Measurements from ENCODE around the gene AIRE. TPM values are rescaled to one million over a fixed set of nuclear protein-coding genes. Genes with fewer than 3 reads are reported as not detected.

AIRE gene
- total RNA-seq, 4 donors from 2014 or later, result 1.7 TPM; not detected in 3

DNA sequence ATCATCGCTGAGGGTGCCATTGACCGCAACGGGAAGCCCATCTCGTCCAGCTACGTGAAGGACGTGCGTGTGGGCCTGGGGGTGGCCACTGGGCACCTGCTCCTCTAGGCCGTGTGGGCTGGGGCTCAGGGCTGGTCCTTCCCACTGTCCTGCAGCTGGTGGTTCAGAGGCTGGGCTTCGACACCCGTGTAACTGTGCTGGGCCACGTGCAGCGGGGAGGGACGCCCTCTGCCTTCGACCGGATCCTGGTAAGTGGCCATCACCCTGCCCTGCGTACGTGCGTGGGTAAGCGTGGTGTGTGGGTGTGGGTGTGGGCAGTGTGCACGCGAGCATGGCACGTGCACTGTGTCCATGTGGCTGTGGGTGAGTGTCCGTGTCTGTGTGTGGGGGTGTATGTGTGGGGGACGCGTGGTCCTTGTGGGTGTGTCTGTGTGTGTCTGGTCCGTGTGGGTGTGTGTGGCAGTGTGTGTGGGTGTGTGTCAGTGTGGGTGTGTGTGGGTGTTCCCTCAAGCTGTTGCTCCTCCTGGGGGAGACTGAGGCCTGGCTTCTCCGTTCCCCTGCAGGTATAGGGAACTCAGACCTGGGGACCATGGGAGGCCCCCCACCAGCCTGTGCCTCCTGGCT, 30.7 kb downstream of the AIRE start:
- Histone ChIP-seq H3K9me3 (no peaks in the 10 kb centered on the region), H3K27me3 (no peaks in the 10 kb centered on the region), H3K4me1 (no peaks in the 10 kb centered on the region), H3K4me3 (no peak overlapping the region), H3K36me3 (peaks cover 0 to 99% (median 0%) of the 10 kb centered on the region in 3 donors), H3K27ac (no peak overlapping the region)
- TF ChIP-seq, protein P1, sequence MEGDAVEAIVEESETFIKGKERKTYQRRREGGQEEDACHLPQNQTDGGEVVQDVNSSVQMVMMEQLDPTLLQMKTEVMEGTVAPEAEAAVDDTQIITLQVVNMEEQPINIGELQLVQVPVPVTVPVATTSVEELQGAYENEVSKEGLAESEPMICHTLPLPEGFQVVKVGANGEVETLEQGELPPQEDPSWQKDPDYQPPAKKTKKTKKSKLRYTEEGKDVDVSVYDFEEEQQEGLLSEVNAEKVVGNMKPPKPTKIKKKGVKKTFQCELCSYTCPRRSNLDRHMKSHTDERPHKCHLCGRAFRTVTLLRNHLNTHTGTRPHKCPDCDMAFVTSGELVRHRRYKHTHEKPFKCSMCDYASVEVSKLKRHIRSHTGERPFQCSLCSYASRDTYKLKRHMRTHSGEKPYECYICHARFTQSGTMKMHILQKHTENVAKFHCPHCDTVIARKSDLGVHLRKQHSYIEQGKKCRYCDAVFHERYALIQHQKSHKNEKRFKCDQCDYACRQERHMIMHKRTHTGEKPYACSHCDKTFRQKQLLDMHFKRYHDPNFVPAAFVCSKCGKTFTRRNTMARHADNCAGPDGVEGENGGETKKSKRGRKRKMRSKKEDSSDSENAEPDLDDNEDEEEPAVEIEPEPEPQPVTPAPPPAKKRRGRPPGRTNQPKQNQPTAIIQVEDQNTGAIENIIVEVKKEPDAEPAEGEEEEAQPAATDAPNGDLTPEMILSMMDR (IDR thresholded peaks at IDR 0.05), result no peak
- no peak for TF ChIP-seq POLR2A (IDR thresholded peaks at IDR 0.05)
- no peak for DNase-seq

DNA sequence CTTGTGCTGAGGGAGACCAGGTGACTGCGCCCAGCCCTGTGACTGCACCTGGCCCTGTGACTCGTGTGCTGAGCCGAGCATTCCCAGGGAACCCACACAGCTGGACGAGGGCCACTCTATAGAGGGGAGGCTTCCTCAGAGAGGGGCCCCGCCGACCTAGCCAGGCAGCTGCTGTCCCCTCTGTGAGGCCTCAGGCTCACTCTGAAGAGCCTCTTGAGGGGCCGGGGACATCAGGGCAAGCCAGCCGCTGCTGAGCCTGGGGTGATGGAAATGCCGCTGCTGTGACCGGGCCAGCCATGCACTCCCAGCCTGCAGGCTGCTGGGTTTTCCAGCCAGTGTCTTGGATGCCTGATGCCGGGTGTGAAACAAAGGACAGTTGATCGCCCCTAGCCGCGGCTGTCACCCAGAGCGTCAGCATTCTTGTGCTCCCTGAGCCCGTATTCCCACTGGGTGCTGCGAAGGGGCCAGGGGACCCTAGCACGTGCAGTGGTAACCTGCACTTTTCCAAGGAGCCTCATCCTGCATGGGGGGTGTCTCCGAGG, 31.6 kb downstream of the AIRE start:
- no peak overlapping the region for H3K4me3 ChIP-seq
- H3K4me1 ChIP-seq, result no peaks in the 10 kb centered on the region
- no peak for DNase-seq
- H3K27me3 ChIP-seq, result no peaks in the 10 kb centered on the region
- H3K36me3 ChIP-seq, result peaks cover 0 to 99% (median 0%) of the 10 kb centered on the region in 3 donors
- H3K27ac ChIP-seq, result no peak overlapping the region
- H3K9me3 ChIP-seq, result no peaks in the 10 kb centered on the region
- no peak for TF ChIP-seq POLR2A (IDR thresholded peaks at IDR 0.05)
- TF ChIP-seq, protein P1 (IDR thresholded peaks at IDR 0.05), result no peak

DNA sequence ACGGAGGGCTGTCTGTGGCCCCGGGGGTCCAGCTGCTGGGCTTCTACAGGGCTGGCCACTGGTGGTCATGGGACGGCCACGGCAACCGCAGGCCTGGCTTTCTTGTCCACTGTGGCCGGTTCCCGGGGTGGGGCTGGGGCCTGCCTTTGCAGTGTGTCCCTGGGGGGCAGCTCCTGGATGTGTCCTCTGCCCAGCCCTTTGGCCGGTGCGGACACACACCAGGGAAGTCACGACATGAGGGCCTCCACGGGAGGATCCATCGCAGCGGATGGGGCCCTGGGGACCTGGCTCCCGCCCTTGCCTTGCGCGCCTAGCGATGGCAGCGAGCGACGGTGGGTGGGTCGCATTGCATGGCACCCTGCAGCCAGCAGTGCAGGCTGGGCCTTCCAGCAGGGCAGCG, 32.2 kb downstream of the AIRE start:
- no peaks in the 10 kb centered on the region for H3K27me3 ChIP-seq
- no peaks in the 10 kb centered on the region for H3K9me3 ChIP-seq
- no peaks in the 10 kb centered on the region for H3K4me1 ChIP-seq
- H3K36me3 ChIP-seq, result peaks cover 0 to 99% (median 0%) of the 10 kb centered on the region in 3 donors
- no peak overlapping the region for H3K27ac ChIP-seq
- H3K4me3 ChIP-seq, result no peak overlapping the region
- TF ChIP-seq POLR2A (IDR thresholded peaks at IDR 0.05), result no peak
- TF ChIP-seq, protein P1 (IDR thresholded peaks at IDR 0.05), result no peak
- no peak for DNase-seq

DNA sequence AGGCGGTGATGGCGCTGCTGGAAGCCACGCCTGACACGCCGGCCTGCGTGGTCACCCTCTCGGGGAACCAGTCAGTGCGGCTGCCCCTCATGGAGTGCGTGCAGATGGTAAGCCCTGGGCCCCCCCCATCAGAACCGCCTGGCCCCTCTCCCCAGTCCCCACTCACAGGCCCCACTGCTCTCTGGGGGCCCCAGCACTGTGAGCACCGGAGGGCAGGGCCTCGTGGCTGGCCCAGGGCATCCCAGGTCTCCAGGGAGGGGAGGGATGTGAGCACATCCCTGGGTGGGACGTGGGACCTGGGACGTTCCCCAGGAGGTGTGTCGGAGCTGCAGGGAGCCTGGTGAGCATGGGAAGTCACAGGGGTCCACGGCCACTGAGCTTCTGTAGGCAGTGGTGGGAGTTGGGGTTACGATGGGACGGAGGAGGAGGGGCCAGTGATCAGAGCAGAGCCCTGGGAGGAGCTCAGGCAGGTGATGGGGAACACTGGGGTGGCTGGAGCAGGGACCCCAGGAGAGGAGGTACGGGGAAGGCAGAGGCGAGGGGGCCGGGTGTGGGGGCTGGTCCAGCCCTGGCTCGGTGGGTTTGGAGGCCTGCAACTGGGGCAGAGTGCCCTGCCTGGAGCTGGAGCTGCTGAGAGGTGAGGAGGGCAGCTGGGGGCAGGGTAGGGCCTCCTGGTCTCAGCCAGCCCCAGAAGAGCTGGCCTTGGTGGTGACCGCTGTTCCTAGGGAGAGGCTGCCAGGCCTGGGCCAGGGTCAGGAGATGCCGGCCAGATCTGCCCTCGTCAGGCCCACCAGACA, 33.0 kb downstream of the AIRE start:
- Histone ChIP-seq H3K4me3 (no peak overlapping the region), H3K27ac (no peak overlapping the region), H3K27me3 (no peaks in the 10 kb centered on the region), H3K9me3 (no peaks in the 10 kb centered on the region), H3K36me3 (peaks cover 0 to 99% (median 0%) of the 10 kb centered on the region in 3 donors), H3K4me1 (no peaks in the 10 kb centered on the region)
- TF ChIP-seq, protein P1 (IDR thresholded peaks at IDR 0.05), result no peak
- no peak for TF ChIP-seq POLR2A (IDR thresholded peaks at IDR 0.05)
- DNase-seq, result no peak

DNA sequence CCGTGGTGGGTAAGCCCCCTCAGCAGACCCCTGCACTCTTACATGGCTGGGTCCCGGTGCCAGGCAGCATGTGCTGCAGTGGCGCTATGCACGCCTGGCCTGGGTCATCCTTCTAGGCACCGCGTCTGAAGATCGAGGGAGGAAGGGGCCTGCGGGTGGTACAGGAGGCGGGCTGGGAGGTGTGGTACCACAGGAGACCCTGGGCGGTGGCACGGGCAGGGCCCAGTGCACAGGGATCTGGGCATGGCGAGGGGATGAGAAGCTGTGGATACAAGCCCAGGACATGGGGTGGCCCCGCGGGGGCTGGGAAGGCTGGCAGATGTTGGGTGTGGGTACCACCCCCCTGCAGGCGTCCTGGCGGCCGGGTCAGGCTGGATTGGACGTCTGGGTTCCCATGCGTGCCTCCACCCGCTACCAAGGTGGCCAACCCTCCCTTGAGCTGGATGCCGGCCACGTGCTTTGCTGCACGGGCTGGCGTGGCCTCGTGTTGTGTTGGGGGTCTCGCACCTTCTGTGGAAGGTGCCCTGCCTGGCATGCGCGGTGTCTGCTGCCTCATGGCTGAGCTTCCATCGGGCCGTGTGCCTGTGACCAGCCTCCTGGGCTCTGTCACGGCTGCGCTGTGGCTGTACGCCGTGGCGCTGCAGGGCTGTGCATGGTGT, 33.9 kb downstream of the AIRE start:
- TF ChIP-seq, protein P1 (IDR thresholded peaks at IDR 0.05), result no peak
- no peak for TF ChIP-seq POLR2A (IDR thresholded peaks at IDR 0.05)
- no peaks in the 10 kb centered on the region for H3K9me3 ChIP-seq
- DNase-seq, result no peak
- H3K27ac ChIP-seq, result no peak overlapping the region
- H3K4me3 ChIP-seq, result no peak overlapping the region
- no peaks in the 10 kb centered on the region for H3K4me1 ChIP-seq
- no peaks in the 10 kb centered on the region for H3K27me3 ChIP-seq
- H3K36me3 ChIP-seq, result peaks cover 0 to 99% (median 0%) of the 10 kb centered on the region in 3 donors
